NCI-H524 treated with DMSO at 0.1 percent for 48 hours (cell line): ENCODE results near the gene NHERF1.

Experiments used
- DNase-seq: peaks from one replicate; lab custom pipeline; 2025; lab: John Stamatoyannopoulos, UW

NHERF1 gene

DNA sequence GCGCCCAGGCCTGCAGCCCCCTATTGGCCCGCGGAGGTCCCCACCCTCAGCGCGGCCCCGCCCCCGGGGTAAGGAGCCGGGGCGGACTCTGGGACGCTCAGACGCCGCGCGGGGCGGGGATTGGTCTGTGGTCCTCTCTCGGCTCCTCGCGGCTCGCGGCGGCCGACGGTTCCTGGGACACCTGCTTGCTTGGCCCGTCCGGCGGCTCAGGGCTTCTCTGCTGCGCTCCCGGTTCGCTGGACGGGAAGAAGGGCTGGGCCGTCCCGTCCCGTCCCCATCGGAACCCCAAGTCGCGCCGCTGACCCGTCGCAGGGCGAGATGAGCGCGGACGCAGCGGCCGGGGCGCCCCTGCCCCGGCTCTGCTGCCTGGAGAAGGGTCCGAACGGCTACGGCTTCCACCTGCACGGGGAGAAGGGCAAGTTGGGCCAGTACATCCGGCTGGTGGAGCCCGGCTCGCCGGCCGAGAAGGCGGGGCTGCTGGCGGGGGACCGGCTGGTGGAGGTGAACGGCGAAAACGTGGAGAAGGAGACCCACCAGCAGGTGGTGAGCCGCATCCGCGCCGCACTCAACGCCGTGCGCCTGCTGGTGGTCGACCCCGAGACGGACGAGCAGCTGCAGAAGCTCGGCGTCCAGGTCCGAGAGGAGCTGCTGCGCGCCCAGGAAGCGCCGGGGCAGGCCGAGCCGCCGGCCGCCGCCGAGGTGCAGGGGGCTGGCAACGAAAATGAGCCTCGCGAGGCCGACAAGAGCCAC is at the start of gene NHERF1:
Gene NHERF1, plus strand, starts transcription at position 100 of the 750 bp plus-strand sequence. Its CDS starts 219 bp downstream, at position 319.
- peak; percentile 72 for DNase-seq

DNA sequence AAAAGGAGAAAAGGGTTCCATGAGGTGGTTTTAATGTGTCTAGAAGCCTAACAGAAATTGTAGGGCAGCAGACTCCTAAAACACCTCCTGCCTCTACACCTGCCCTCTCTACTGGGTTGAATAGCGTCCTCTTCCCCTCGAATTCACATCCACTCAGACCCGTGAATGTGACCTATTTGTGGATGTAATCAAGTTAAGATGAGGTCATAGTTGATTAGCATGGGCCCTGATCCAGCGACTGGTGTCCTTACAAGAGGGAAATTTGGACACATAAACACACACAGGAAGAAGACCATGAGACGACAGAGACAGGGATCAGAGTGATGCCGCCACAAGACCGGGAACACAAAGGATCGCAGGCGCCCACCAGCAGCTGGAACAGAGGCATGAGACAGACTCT is 49.2 kb upstream of the NHERF1 start:
- no peak for DNase-seq

DNA sequence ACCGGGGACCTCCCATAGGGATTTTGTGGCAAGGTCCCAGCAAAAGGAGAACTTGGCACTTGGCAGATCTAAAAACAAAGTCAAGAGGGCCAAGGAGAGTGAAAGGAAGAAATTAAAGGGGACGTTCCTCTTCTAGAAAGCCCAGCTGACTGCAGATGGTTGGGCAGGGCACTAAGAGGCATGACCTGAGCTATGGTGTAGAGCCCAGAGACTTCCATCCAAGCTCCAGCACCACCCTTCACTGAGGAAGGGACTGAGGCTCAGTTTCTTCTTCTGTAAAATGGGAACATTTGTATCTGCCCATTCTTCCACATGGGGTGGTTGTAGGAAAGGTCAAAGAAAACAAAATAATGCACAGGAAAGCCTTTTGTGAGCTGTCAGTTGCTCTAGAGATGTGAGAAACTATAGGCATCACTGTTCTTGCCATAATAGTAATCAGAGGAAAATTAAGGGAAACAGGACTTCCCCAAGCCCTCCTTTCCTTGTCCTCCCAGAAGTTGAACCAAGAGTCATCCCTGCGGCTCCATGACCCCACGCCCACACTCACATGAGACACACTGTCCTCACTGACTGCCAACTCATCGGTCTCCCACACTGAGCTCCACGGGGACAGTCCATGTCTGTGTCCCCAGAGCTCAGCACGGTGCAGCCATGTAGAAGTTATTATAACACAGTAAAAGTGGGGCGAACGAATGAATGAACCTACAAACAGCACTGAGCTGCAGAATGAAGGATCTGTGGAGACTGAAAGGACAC is 46.1 kb upstream of the NHERF1 start:
- no peak for DNase-seq

- DNase-seq = no peak
Observed at GRCh38 chr17:74703311-74703710, 45.1 kb upstream of the NHERF1 start.

DNA sequence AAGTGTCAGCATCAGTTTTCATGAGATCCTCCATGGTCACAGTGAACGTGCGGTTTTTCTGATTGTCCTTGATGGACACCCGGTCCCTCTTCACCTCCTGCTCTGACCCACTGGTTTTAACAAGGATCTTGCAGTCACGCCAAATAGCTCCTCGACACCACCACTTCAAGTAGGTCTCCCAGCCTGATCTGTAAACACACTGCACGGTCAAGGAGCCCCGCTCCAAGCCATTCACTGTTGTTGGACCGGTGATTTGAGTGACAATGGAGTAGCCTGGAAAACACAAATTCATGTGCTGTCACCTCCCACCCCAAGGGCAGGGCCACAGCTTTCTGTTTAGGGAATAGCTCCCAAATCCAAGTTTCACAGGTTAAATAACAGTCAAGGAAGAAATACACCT is 43.9 kb upstream of the NHERF1 start:
- DNase-seq = no peak

DNA sequence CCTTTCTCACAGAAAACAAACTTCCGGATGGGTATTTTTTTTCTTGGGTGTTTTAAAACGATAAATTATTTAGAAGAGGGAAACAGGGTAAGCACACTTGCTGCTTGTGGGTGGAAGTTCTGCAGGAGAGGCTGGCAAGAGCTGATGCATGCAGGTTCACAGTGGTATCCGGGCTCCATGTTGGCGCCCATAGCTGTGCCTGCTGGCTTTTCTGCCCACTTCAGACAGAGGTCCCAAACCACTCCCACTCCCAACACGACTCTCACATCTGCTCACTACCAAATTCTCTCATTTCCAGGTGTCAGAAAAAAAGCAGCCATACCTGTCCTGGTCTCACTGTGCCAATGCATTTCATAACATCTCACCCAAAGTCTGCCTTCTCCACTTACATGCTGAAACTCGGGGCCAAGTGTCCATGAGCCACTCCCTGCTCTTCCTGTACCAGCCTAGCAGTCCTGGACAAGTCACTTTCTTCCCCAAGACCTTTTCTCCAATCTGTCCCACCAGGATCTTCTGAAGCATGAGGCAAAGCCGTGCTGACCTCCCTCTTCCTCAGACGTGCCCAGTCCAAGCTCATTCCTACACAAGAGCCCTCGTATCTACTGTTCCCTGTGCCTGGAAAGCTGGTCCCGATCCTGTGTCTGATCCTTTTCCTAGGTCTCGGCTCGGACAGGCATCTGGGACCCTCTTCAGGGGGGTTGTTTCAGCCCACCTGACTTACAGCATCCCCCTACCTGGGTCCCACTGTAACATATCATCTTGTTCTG is 37.2 kb upstream of the NHERF1 start:
- no peak for DNase-seq

- no peak for DNase-seq
Observed at GRCh38 chr17:74712301-74712700, 36.1 kb upstream of the NHERF1 start.

DNA sequence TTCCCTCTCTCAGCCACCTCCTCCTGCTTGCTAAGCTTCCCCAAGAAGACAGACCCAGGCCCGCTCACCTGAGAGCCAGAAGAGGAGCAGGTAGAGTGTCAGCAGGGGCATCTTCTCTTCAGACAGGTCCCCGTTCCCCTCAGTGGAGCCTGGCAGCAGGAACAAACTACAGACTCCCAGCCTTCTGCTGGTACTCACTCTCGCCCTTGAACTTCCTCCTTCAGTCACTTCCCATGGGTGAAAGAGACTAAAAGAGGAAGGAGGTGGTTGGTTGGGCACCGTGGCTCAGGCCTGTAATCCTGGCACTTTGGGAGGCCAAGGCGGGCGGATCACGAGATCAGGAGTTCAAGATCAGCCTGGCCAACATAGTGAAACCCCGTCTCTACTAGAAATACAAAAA is 35.7 kb upstream of the NHERF1 start, which contains the start of gene CD300LF:
Gene CD300LF, minus strand, starts transcription at position 168 of the 400 bp plus-strand sequence. Its CDS starts 57 bp downstream, at position 111.
- DNase-seq = no peak

DNA sequence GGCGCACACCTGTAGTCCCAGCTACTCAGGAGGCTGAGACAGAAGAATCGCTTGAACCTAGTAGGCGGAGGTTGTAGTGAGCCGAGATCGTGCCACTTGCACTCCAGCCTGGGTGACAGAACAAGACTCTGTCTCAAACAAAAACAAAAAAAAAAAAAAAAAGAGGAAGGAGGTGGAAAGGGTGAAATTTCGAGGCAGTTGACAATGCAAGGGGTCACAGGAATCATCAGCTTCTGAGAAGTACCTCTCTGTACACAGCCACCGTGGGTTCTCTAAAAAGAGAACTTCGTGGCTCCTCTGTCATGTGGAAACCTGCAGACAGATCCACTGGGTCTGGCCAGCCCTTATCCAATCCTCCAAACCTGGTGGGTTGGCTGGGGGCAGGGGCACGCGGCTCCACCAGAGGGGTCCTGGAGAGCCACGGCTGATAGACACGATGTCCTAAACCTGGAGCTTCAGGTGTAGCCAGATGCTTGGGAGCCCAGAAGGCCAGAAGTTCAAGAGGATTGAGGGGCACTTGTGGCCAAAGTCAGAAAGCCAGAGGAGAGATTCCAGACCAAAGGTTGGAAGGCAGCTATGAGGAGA is 35.2 kb upstream of the NHERF1 start:
- DNase-seq = no peak

DNA sequence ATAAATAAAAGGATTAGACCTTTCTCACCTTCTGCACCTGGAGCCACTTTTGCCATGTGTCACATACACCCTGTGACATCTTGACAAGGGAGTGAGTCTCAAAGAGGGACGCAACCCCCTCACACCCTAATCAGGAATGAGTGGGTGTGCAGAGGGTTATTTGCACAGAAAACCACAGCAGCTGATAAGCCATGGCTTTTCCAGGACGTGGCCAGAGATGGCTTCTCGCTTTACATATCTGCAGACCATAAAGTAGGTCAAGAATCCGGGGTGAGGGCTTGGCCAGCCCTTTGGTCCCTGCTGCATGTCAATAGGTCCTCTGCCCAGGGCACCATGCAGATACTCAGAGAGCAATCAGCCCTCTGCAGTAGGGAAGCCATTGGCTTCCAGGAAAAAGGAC is 33.3 kb upstream of the NHERF1 start:
- no peak for DNase-seq

GRCh38 chr17:74720506-74720905 is 27.9 kb upstream of the NHERF1 start:
- no peak for DNase-seq

GRCh38 chr17:74722782-74723181 is 25.6 kb upstream of the NHERF1 start:
- DNase-seq = no peak

DNA sequence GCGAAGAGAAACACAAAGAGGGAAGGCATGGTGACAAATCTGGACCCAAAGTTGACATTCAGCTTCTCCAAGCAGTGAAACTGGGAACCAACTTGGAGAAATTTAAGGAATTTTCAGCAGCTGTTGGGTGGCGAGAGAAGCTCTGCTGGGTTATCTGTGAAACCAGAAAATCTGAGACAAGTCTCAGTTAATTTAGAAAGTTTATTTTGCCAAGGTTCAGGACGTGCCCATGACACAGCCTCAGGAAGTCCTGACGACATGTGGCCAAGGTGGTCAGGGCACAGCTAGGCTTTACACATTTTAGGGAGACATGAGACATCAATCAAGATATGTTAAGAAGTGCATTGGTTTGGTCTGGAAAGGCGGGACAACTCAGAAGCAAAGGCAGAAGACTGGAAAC is 24.5 kb upstream of the NHERF1 start:
- DNase-seq = no peak

DNA sequence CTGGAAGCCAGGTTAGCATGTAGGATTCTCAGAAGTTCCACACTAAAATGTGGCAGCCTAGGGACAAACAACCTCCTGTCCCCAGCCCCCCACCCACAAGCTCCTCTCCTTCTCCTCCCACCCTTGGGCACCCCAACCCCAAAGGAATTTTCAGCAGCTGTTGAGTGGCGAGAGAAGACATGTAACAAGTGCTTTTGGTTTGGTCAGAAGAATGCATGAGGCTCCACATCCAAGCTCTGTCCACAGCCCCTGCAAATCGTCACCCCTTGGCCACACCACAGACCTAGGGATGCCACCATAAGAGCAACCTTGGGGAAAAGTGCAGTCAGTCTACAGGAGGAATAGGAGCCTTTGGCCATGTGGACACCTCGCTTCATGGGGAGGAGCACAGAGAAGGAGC is 23.3 kb upstream of the NHERF1 start:
- DNase-seq = no peak

DNA sequence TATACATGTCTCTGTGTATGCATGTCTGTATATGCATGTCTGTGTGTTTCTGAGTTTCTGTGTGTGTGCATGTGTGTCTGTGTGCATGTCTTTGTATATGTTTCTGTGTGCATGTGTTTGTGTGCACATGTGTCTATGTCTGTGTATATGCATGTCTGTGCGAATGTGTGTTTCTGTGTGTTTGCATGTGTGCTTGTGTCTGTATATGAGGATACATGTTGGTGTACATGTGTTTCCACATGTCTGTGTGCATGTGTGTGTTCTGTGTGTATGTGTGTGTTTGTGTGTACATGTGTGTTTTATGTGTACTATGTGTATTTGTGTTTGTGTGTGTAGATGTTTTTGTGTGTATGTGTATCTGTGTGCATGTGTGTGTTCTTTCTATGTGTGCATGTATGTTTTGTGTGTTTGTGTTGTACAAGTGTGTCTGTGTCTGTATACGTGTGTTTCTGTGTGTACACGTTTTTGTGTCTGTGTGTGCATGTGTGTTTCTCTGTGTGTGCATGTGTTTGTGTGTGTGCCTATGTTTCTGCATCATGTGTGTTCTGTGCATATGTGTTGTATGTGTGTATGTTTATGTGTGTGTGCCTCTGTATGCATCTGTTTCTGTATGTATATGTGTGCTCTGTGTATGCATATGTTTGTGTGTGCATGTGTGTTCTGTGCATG is 20.3 kb upstream of the NHERF1 start:
- no peak for DNase-seq

DNA sequence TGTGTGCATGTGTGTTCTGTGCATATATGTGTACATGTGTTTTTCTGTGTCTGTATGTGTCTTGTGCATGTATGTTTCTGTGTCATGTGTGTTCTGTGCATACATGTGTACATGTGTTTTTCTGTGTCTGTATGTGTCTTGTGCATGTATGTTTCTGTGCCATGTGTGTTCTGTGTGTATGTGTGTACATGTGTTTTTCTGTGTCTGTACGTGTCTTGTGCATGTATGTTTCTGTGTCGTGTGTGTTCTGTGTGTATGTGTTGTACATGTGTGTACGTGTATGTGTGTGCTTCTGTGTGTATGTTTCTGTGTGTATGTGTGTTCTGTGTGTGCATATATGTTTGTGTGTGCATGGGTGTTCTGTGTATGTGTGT is 19.7 kb upstream of the NHERF1 start:
- DNase-seq = no peak

DNA sequence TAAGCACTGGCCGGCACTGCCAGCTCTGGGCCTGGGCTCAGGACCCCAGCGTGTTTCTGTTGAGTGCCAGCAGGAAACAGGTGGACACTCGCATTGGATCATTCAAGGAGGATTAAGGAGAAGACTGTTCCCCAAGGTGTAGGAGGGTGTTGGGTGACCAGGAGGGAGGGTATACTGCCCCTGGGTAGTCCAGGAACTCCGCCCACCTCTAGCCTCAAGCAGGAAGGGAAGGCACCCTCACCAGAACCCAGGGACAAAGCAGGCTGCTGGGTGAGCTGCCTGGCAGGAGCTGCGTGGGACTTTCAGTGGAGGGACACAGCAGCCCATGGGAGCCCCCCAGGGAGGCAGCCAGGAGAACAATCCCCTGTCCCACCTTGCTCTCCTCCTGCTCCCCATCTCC is 19.1 kb upstream of the NHERF1 start:
- DNase-seq = no peak

- DNase-seq = no peak
Observed at GRCh38 chr17:74729866-74730265, 18.6 kb upstream of the NHERF1 start.

- DNase-seq = no peak
Observed at GRCh38 chr17:74730491-74731346, 17.7 kb upstream of the NHERF1 start.

- no peak for DNase-seq
Observed at GRCh38 chr17:74731347-74731605, 17.2 kb upstream of the NHERF1 start.
